SIG-M5 (cell line): Measurements from ENCODE around the gene AARS2.

Experiments used
- DNase-seq: peaks from one replicate; lab custom pipeline; 2025; lab: John Stamatoyannopoulos, UW

The AARS2 gene

DNA sequence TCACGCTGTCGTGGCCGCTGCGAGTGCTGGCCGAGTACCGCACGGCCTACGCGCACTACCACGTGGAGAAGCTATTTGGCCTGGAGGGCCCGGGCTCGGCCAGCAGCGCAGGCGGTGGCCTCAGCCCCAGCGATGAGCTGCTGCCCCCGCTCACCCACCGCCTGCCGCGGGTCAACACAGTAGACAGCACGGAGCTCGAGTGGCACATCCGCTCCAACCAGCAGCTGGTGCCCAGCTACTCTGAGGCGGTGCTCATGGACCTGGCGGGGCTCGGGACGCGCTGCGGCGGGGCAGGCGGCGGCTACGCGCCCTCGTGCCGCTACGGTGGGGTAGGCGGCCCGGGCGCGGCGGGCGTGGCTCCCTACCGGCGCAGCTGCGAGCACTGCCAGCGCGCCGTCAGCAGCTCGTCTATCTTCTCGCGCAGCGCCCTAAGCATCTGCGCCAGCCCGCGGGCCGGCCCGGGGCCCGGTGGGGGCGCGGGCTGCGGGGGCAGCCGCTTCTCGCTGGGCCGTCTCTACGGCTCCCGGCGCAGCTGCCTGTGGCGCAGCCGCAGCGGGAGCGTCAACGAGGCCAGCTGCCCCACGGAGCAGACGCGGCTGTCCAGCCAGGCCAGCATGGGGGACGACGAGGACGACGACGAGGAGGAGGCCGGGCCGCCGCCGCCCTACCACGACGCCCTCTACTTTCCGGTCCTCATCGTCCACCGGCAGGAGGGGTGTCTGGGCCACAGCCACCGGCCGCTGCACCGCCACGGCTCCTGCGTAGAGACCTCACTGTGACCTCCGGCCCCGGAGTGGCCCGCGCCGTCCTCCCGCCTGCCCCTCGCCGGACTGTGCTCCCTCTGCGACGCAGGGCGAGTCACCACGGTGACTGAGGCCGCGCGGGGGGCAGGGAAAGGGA lies 37.1 kb downstream of the AARS2 start:
- DNase-seq = no peak

DNA sequence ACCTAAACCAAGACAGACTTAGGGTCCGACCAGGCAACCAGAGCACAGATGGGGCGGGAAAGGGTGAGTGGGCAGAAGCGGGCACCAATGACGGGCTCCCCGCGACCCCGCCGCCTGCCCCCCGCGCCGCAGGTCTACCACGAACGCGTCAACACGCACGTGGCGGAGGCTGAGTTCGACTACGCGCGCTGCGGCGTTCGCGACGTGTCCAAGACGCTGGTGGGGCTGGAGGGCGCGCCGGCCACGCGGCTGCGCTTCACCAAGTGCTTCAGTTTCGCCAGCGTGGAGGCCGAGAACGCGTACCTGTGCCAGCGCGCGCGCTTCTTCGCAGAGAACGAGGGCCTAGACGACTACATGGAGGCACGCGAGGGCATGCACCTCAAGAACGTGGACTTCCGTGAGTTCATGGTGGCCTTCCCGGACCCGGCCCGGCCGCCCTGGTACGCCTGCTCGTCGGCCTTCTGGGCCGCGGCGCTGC lies 37.8 kb downstream of the AARS2 start:
- no peak for DNase-seq

DNA sequence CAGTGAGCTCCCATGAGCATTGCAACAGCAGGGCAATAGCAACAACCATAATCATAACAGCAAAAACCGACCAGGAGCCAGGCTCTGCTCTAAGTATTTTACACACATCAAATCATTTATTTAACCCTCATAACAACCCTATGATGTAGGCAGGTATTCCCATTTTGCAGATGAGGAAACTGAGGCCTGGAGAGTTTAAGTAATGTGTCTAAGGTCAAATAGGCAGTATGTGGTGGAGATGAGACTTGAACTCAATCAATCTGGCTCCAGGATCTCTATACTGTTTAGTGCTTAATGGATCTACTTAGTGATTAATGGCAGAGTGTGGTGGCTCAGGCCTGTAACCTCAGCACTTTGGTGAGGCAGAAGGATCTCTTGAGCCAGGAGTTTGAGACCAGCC lies 39.5 kb downstream of the AARS2 start:
- no peak for DNase-seq

DNA sequence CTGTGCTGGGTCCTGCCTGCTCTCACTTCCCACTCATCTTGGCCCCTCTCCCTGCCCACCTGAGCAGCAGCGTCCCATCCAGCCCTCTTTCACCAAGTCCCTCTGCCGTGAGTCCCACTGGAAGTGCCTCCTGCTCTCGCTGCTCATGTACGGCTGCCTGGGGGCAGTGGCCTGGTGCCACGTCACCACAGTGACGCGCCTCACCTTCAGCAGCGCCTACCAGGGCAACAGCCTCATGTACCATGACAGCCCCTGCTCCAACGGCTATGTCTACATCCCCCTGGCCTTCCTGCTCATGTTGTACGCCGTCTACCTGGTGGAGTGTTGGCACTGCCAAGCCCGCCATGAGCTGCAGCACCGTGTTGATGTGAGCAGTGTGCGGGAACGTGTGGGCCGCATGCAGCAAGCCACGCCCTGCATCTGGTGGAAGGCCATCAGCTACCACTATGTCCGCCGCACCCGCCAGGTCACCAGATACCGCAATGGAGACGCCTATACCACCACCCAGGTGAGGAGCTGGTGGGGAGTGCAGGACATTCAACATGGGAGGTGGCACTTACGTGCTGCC lies 40.1 kb downstream of the AARS2 start:
- no peak for DNase-seq

DNA sequence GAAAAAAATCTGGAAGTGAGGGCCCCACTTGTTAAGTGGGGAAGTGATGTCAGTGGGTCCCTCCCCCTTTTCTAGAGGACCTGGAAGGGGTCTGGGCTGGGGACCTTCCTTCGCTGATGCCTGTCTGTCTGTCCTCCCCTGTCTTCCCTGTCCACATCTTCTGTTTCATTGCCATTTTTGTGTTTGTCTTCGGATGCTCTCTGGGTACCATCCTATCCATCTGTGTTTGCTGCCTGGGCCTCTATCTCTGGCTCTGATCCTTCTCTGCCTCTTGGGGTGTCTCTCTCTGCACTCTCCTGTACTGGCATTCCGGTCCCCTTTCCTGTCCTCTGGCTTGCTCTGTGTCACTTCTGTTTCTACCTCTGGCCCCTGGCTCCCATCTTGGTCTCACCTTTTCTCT lies 40.6 kb downstream of the AARS2 start:
- DNase-seq = no peak

DNA sequence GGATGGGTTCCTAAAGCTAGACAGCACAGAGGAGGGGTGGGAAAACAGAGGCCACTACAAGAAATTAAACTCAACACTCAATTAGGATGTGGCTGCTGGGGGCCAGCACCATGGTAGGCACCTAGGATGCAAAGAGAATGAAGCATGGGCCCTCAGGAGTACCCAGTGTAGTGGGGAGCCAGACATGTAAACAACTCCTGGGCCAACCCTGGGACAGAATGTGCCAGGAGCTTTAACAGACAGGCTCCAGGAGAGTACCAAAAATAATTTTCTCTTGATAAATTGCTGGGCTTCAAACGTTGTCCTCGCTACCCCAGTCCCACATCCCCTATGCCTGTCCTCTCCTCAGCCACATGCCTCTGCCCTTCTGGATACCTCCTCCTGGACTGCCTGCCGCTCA lies 41.2 kb downstream of the AARS2 start:
- DNase-seq = no peak

DNA sequence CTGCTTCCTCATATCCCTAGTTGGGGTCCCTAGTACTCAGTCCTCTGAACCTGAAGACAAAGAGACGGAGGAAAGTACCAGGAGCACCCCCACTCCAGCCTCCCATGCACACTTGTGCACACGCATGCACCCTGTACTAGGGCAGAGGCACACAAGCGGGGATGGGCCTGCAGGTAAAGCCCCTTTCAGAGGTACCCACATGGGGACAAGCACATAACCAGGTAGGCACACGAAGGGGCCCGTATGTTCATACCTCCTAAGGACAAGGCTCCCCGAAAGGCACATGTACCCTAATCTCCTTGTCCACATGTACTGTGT lies 41.8 kb downstream of the AARS2 start:
- no peak for DNase-seq

DNA sequence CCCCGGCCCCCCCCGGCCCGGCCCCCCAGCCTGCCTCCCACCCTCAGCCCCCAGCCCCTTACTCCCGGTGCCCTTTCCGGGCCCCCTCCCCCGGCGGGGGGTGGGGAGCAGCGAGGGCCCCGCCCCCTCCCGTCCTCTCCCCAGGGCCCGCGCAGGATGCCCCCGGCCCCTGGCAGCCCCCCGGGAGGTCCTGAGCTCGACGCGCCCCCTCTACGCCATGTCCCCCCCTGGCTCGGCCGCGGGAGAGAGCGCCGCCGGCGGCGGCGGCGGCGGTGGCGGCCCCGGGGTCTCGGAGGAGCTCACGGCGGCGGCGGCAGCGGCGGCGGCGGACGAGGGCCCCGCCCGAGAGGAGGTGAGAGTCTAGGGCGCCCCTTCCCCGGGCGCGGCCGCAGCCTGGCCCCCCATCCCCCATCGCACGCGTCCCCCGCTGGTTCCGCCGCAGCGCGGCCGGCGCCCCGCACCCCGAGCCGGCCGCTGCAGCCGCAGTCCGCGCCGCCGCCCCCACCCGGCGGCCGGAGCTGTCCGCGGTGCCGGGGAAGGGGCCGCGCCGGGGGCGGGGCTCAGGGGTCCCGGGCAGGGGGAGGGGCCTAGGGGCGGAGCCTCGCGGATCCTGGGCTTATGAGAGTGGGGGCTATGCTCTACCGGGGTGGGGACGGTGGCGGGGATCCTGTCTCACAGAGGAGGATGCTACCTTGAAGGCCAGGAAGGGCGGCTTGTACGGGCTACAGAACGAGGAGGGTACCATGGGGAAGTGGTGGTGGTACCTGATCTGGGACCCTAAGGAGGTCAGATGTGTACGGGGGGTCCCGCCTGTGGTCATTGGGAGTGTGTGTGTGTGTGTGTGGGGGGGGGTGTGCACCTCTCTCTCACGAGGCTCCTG lies 42.4 kb downstream of the AARS2 start:
- no peak for DNase-seq

DNA sequence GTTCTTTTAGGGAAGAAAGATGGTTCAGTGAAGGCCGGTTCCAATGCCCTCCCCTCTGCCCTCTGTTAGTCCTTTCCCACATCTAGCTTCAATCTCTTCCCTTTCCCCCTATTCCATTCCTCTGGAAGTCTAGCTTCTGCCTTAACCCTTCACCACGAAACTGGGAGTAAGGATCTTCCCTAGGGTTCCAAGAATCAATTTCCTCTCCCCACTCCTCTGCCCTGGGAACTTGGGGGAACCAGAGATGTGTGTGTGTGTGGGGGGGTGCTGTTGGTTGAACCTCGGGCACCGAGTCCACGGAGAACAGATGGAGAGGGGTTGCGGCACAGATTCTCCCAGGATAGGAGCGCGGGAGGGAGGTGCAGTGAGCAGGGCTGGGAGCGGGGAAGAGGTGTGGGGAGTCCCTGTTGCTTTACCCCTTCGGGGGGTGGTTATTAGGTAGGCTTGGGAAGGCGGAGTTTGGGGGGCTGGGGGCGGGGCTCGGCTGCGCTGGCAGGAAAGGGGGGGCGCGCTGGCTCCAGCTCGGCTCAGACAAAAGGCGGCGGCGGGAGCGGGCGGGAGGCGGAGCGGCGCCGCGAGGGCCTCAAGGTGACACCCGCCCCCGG lies 43.1 kb downstream of the AARS2 start, which contains the start of gene TMEM151B:
Gene TMEM151B (plus strand): TSS at position 530 of the 605 bp plus-strand sequence. CDS start 293 bp downstream, outside the sequence.
- no peak for DNase-seq

DNA sequence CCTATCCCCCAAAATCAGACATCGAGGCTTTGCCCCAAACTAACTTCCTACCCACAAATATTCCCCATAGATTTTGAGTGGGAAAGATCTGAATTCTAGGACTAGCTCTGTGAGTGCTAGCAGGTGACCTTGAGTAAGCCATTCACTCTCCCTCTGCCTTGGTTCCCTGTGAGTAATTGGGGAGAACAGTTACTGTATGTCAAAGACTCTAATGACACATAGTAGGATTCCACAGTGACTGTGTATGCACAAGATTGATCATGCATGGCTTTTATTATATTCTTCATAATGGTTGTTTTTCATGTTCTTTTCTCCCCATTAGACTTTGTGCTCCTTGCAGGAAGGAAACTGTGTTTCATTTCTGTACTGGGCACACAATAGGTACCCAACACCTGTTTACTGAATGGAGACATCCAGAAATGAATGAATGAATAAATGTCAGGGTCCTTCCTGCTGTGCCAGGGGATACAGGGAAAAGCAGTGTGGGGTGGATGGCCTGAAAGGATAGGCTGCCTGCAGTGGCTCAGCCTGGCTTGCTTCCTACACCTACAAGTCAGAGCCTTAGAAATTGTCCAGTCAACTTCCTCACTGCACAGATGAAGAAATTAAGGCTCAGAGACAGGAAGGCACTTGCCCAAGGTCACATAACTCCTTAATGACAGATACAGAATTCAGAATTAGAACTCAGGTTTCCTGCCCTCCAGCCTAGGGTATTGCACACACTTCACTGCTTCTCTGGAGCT lies 43.8 kb downstream of the AARS2 start:
- no peak for DNase-seq

DNA sequence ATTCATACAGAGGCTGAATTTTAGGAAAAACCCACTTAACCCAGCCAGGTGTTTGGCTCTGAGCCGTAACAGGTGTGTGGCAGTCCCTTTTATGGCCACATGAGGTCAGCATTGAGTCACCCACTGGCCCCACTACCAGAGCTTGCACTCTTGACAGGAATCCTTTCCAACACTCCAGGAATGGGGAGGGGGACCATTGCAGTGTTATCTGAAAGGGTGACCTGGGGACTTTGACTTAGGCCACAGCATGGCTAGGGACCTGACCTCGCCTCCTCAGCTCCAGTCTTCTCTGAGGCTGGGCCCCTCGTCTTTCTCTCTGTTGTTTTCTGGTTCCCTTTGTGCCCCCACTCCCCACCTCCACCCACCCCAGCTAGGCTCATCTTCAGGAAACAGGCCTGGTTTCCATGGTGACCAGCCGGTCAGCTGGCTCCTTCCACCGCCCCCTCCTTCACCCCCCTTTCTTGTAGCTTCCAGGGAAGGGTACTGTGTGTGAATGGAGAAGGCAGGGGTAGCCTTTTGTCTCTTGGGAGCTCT lies 45.0 kb downstream of the AARS2 start:
- DNase-seq = no peak

DNA sequence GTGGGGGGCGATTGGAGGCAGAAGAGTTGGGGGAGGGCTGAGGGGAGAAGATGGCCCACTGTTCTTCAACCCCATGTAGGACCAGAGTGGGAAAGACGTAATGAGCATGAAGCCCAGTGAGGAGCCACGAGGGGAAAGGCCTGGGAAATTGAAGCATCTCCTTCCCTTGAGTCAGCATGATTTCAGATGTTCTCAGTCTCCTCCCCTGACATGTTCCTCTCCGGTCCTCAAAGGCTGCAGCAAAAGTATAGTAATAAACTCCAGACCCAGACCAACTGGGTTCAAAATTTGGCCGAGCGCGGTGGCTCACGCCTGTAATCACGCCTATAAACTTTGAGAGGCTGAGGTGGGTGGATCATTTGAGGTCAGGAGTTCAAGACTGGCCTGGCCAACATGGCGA lies 45.9 kb downstream of the AARS2 start:
- DNase-seq = no peak

DNA sequence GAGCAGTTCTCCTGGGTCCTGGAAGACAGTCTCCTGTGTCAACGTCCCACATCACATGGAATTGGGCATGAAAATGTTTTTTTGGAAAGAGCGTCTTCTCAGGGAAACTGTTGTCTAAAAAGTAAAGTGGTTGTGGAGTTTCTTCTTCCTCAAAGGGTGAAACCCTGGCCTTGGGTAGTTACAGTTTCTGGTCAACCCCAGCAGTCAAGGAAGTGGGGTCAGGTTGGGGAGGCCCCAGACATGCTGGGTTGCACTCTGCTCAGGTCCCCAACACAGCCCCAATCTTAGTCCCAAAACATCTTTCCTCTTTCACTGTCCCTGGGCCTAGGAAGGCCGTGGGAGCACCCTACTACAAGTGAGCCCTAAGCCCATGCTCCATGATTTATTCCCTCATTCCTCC lies 46.8 kb downstream of the AARS2 start:
- DNase-seq = no peak

DNA sequence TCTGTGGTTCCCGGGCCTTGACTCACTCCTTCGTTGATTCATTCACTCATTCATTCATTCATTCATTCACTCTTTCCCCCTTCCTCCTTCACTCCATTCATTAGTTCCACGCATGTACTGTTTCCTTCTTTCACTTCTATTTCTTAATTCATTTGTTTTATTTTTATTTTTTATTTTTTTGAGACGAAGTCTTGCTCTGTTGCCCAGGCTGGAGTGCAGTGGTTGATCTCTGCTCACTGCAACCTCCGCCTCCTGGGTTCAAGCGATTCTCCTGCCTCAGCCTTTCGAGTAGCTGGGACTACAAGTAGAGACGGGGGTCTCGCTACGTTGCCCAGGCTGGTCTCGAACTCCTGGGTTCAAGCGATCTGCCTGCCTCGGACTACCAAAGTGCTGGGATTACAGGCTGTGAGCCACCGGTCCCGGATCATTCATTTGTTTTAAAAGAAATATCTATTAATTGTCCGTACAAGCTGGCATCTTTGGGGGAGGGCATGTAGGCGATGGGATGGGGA lies 47.4 kb downstream of the AARS2 start:
- no peak for DNase-seq

DNA sequence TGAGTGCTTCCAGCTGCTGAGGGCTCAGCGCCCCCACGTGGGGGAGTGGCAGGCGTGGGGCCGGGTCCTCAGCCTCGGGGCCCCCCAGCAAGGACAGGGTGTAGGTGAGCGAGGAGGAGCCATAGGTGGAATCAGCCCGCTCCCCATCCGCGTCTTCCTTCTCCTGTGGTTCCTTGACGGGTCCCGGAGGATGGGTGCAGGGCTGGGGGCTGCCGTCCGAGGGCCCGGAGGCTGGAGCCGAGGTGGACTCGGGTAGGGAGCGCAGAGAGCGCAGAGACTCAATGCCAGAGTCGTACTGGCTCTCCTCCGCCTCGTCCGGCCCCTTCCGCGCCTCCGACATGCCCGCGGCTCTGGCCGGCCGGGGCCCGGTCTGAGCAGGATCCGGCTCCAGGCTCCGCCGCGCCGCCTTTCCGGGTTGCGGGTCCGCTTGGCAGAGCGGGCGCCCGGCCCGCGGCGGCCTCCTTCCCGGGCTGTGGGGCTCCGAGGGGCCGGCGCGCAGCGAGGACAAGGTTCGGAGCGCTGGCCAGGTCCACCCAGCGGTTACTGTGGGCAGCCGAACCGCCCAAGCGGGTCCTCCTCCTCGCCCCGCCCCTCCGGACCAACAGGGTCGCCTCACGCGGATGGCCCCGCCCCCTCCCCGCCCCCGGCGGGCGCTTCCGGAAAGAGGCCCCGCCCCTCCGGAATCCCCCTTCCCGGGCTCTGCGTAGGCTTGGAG lies 48.0 kb downstream of the AARS2 start, which contains the start of gene NFKBIE:
Gene NFKBIE (minus strand): TSS at position 545 of the 715 bp plus-strand sequence. CDS start 205 bp downstream, at position 340.
- no peak for DNase-seq

DNA sequence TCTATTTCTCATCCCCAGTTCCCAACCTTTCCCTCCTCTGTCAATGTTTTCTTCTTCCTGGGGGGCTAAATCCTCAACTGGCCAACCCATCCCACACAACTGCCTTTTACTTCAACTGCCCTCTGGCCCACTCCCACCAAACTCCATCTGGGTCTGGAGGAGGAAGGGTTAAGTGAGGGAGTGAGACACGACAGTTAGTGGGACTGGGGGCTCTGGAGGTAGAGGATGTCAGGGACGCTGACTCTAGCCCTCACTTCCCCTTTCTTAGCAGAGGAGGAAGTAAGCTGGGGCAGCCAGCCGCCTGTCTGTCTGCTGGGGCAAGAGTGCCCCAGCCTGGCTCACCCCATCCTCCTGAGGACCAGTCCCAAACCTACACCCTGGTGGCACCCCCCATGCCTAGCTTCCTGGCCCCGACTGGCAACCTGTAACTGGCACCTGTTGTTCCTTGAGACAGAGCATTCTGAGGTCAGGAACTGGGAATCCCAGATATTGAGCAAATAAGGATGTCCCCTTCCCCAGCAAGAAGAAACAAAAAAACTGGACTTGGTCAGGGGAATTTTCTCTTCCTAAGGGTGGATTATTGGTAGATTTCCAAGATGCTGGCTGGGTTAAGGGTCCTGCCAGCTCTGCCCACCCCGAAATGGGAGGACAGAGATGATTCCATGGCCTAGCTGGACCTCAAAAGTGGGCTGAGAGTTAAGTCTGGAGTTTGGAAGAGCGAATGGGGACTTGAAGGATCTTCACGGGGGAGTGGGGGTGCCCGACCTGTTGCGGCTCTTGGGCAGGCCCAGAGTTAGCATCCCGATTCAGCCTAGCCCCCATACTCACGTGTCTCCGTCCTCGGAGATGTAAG lies 48.8 kb downstream of the AARS2 start:
- DNase-seq = peak; percentile 49

DNA sequence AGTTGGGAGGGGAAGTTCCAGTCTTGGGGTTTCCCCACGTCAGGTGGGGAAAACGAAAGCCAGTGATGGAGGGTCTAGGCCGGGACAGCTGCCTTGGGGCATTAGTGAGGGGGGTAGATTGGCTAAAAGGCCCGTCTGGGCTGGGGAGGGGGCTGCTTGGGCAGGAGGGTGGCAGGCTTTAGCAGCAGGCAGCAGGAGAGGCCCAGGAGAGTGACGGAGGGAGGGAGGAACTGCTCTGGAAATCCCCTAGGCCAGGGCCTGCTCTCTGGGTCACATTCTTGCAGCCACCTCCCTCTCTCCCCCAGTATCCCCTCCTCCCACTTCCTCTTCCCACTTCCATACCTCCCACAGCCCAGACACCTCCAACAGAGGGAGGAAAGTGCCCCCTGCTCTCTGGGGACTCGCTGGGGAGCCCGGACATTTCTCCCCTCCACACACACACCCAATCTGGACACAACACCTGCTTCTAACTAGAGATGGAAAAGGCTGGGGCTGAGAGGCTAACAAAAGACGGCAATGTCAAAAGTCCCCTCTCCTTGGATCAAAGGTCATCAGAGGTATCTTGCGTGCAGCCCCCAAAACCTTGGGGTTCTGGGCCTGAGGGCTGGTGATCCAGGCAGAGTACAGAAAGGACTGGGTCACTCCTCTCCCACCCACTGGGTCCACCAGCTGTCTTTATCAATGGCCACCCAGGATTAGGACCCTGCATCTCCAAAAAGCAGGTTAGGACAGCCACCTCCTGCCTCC lies 49.6 kb downstream of the AARS2 start:
- no peak for DNase-seq
